Epithelial cell of proximal tubule (primary cell): ENCODE data around the gene CAPN14. TPM values are rescaled to one million over a fixed set of nuclear protein-coding genes. Genes with fewer than 3 reads are reported as not detected.

Experiments used
- DNase-seq: peaks from one replicate; pipeline ENCODE4 v3.0.0-alpha.2; 2011; ENCODE audit warnings: low read depth
- H3K4me3 ChIP-seq: 2 replicates; pipeline ENCODE4 v1.5.1; 2011; ENCODE audit warnings: low read depth, mild to moderate bottlenecking, low read length
- CTCF ChIP-seq: conservative IDR thresholded peaks from 2 replicates; pipeline ENCODE4 v1.5.1; 2012; ENCODE audit warnings: low read depth, mild to moderate bottlenecking, low read length
- total RNA-seq: library from RNA; depleted of rRNA; stranded (reverse); fragments of >200 nt; gene quantifications from 2 replicates; pipeline ENCODE4 v1.2.3, GENCODE V29; 2015

CAPN14 gene
- total RNA-seq, 1 donor from 2014 or later: 0.46 TPM

- H3K4me3 ChIP-seq: no peak overlapping the region
- no peak for TF ChIP-seq CTCF
- DNase-seq: no peak
Measured at GRCh38 chr2:31251018-31251417, 33.7 kb upstream of the CAPN14 start.

- no peak for DNase-seq
- no peak for TF ChIP-seq CTCF
- no peak overlapping the region for H3K4me3 ChIP-seq
Measured at GRCh38 chr2:31249009-31249690, 31.8 kb upstream of the CAPN14 start.

GRCh38 chr2:31248139-31248538 lies 30.8 kb upstream of the CAPN14 start:
- DNase-seq: no peak
- no peak overlapping the region for H3K4me3 ChIP-seq
- TF ChIP-seq CTCF: no peak

GRCh38 chr2:31247711-31248110 lies 30.4 kb upstream of the CAPN14 start:
- no peak for TF ChIP-seq CTCF
- no peak for DNase-seq
- no peak overlapping the region for H3K4me3 ChIP-seq

GRCh38 chr2:31246184-31246852 lies 29.0 kb upstream of the CAPN14 start:
- H3K4me3 ChIP-seq: no peak overlapping the region
- no peak for DNase-seq
- TF ChIP-seq CTCF: no peak

- TF ChIP-seq CTCF: no peak
- DNase-seq: no peak
- no peak overlapping the region for H3K4me3 ChIP-seq
Measured at GRCh38 chr2:31244101-31244500, 26.8 kb upstream of the CAPN14 start.

GRCh38 chr2:31243053-31243452 lies 25.7 kb upstream of the CAPN14 start:
- DNase-seq: no peak
- TF ChIP-seq CTCF: no peak
- H3K4me3 ChIP-seq: no peak overlapping the region
